HUES48 (cell line): ENCODE results near the gene GRIN2A.

Source experiments
- H3K27ac ChIP-seq: one replicate; pipeline ENCODE4 v1.7.0; 2013; ENCODE audit warnings: low read depth, low read length, inconsistent platforms
- H3K27me3 ChIP-seq: 2 replicates; pipeline ENCODE4 v1.6.1; 2013; ENCODE audit warnings: mild to moderate bottlenecking, low read length; ENCODE audit not compliant: control insufficient read depth, insufficient read depth
- H3K36me3 ChIP-seq: 2 replicates; pipeline ENCODE4 v1.6.1; 2013; ENCODE audit warnings: low read length; ENCODE audit not compliant: control insufficient read depth, insufficient read depth
- H3K4me1 ChIP-seq: 2 replicates; pipeline ENCODE4 v1.6.1; 2013; ENCODE audit warnings: mild to moderate bottlenecking, low read length; ENCODE audit not compliant: control insufficient read depth, insufficient read depth
- H3K4me3 ChIP-seq: 2 replicates; pipeline ENCODE4 v1.5.1; 2013; ENCODE audit warnings: mild to moderate bottlenecking, low read depth, low read length
- H3K9ac ChIP-seq: 2 replicates; pipeline ENCODE4 v1.6.1; 2013; ENCODE audit warnings: mild to moderate bottlenecking, low read depth, low read length, moderate library complexity
- H3K9me3 ChIP-seq: 2 replicates; pipeline ENCODE4 v1.6.1; 2013; ENCODE audit warnings: low read length; ENCODE audit not compliant: control insufficient read depth, insufficient read depth

The GRIN2A gene

DNA sequence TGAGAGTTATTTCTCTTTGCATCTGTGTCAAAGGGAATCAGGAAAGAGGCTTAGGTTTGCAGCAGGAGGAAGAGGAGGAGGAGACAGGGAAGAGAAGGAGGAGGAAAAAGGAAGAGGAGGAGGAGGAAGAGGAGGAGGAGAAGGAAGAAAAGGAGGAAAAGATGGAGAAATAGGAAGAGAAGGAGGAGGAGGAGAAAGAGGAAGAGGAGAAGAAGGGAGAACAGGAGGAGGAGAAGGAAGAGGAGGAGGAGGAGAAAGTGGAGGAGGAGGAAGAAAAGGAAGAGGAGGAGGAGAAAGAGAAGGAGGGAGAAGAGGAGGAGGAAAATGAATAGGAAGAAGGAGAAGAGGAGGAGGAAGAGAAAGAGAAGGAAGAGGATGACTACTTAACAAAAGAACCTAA lies 459.1 kb downstream of the GRIN2A start:
- H3K36me3 ChIP-seq = no peaks in the 10 kb centered on the region
- H3K27me3 ChIP-seq = no peaks in the 10 kb centered on the region
- H3K4me1 ChIP-seq = no peaks in the 10 kb centered on the region
- H3K9me3 ChIP-seq = no peaks in the 10 kb centered on the region
- no peak overlapping the region for H3K9ac ChIP-seq
- H3K4me3 ChIP-seq = no peak overlapping the region
- H3K27ac ChIP-seq = no peak overlapping the region

DNA sequence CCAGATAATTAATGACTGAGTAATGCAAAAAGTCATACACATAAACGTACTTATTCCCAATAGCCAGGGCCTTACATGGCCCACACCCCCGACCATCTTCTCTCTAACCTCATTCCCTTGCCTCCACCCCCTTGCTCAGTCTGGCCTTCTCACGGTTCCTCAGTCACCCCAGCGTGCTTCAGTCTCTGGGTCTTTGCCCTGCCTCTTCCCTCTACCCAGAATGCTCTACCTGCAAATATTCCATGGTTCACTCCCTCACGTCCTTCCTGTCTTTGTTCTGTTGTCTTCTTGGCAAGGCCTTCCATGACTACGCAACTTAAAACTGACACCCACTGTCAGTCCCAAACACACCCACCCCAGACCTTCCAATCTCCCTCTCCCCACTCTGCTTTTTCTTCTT lies 468.3 kb downstream of the GRIN2A start:
- Histone ChIP-seq H3K27me3 (no peaks in the 10 kb centered on the region), H3K36me3 (no peaks in the 10 kb centered on the region), H3K9me3 (no peaks in the 10 kb centered on the region), H3K4me1 (peaks cover 11% of the 10 kb centered on the region), H3K4me3 (no peak overlapping the region), H3K27ac (no peak overlapping the region), H3K9ac (no peak overlapping the region)

DNA sequence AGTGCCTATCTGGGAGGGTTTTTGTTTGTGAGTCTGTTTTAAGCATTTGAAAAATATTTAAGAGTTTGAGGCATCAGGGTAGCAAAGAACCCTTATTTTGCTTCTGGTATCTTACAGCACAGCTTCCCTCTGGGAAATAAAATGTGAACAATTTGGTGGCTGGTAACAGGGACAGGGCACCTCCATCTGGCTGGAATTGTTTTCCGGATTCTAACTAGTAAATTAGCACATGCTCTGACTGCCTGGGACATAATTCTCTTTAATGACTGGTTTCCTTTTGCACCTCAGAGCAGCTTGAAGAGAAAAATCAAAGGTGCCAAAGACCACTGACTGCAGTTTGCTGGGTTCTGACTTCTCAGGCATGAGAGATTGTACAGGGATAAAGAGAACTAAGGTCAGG lies 469.1 kb downstream of the GRIN2A start:
- Histone ChIP-seq H3K27ac (no peak overlapping the region), H3K4me1 (peaks cover 11% of the 10 kb centered on the region), H3K9ac (no peak overlapping the region), H3K36me3 (no peaks in the 10 kb centered on the region), H3K9me3 (no peaks in the 10 kb centered on the region), H3K27me3 (no peaks in the 10 kb centered on the region), H3K4me3 (no peak overlapping the region)

DNA sequence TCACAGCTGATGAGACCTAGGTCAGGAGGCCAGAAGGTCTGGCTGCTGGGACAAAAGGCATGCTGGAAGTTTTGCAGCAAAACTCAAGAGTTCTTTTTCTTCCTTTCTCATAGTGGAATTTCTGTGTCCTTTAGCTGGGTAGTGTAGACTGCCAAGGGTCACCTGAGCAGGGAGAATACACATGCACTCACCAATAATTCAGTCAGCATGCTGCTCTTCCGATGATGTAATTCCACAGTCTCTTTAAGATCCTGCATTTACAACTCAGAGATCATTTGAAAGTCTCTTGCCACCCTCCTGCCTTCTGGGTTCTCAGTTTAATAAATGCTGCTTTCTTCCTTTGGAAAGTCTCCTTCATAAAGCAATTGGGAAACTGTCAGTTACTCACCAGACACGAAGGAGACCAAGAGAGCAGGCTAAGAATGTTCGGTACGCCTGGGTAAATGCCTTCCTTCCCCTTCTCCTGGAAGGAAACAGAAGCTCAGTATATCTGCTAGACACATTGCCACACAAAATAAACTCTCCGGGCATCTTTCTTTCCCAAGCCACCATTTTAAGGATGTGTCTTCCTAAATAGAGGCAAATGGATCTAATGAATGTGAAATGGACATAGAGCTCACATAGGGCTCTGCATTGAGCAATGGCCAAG lies 473.1 kb downstream of the GRIN2A start:
- peaks cover 19% of the 10 kb centered on the region for H3K4me1 ChIP-seq
- H3K36me3 ChIP-seq = no peaks in the 10 kb centered on the region
- no peaks in the 10 kb centered on the region for H3K9me3 ChIP-seq
- no peaks in the 10 kb centered on the region for H3K27me3 ChIP-seq
- no peak overlapping the region for H3K27ac ChIP-seq
- H3K9ac ChIP-seq = no peak overlapping the region
- H3K4me3 ChIP-seq = no peak overlapping the region

DNA sequence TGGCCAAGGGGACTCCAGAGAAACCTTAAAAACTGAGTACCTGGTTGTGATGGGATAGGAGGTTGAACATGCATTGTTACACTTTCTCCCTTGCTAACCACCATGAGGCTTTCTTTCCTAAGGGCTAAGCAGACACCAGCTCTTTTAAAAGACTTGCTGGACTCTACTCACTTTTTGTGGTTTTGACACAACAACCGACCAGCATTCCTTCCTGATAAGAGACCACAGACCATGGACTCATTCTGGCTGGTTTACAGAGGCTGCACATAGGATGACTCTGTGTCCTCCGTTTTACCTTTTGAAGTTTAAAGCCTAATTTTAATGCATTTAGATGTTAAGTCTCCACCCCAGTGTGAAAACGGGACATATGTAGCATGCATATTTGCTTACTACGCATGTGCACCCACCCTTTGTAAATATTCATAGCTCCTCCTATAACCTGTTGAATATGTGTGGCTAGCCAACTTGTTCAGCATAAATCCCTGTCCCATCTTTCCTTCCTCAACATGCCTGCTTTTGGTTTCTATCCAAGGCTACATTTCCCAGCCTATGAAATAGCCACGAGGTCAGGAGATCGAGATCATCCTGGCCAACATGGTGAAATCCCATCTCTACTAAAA lies 475.9 kb downstream of the GRIN2A start:
- no peaks in the 10 kb centered on the region for H3K9me3 ChIP-seq
- no peak overlapping the region for H3K9ac ChIP-seq
- no peaks in the 10 kb centered on the region for H3K27me3 ChIP-seq
- H3K36me3 ChIP-seq = no peaks in the 10 kb centered on the region
- peaks cover 19% of the 10 kb centered on the region for H3K4me1 ChIP-seq
- H3K4me3 ChIP-seq = no peak overlapping the region
- H3K27ac ChIP-seq = no peak overlapping the region

DNA sequence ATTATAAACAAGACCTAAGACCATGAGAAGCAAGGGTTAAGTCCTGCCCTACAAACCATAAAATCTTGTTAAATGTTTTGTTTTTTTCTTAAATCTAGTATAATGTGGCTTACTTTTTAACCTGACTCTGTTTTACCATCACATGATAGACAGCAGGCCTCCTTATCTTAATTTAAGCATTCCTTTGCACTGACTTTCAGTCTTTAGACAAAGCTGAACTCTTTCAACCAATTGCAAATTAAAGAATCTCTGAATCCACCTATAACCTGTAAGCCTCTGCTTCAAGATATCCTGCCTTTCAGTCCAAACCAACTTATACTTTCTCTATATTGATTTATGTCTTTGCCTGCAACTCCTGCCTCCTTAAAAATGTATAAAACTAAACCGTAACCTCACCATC lies 478.5 kb downstream of the GRIN2A start:
- H3K36me3 ChIP-seq = no peaks in the 10 kb centered on the region
- no peaks in the 10 kb centered on the region for H3K9me3 ChIP-seq
- no peaks in the 10 kb centered on the region for H3K27me3 ChIP-seq
- H3K4me3 ChIP-seq = no peak overlapping the region
- peaks cover 27% of the 10 kb centered on the region for H3K4me1 ChIP-seq
- H3K9ac ChIP-seq = no peak overlapping the region
- H3K27ac ChIP-seq = no peak overlapping the region
